GM12878 (cell line): Measurements from ENCODE around the gene KCNMB3.

Source experiments
- BMI1 ChIP-seq: fragments of 450-650 bp; IDR thresholded peaks from 2 replicates; pipeline ENCODE4 v1.6.1; 2016; ENCODE audit warnings: mild to moderate bottlenecking, moderate library complexity, borderline replicate concordance
- CHD2 ChIP-seq: IDR thresholded peaks from 2 replicates; pipeline ENCODE4 v1.6.1; 2011; ENCODE audit warnings: low read depth, low read length, improper control_type of control experiment, borderline replicate concordance
- DPF2 ChIP-seq: fragments of 450-650 bp; IDR thresholded peaks from 2 replicates; pipeline ENCODE4 v1.6.1; 2017; ENCODE audit warnings: mild to moderate bottlenecking
- EP300 ChIP-seq, 2 experiments: fragments of 150-350 bp in 1 of 2; IDR thresholded peaks; 2 replicates each; pipeline ENCODE4 v1.6.1; 2011 to 2012; ENCODE audit warnings: low read depth in 2 of 2, low read length in 2 of 2, borderline replicate concordance in 1 of 2, improper control_type of control experiment in 1 of 2, inconsistent platforms in 1 of 2; ENCODE audit not compliant: control insufficient read depth in 1 of 2
- ESRRA ChIP-seq: IDR thresholded peaks from 2 replicates; pipeline ENCODE4 v1.6.1; 2012; ENCODE audit warnings: mild to moderate bottlenecking, low read length, improper control_type of control experiment
- EZH2 ChIP-seq: IDR thresholded peaks from 2 replicates; pipeline ENCODE4 v1.6.1; 2012; ENCODE audit warnings: low read depth, mild to moderate bottlenecking, control low read depth, inconsistent platforms, low read length, borderline replicate concordance; ENCODE audit not compliant: control insufficient read depth
- FOXM1 ChIP-seq: IDR thresholded peaks from 2 replicates; pipeline ENCODE4 v1.6.1; 2012; ENCODE audit warnings: low read depth, mild to moderate bottlenecking, inconsistent platforms, low read length, moderate library complexity
- POLR2A ChIP-seq: IDR thresholded peaks from 2 replicates; pipeline ENCODE4 v1.6.1; 2011; ENCODE audit warnings: low read depth, mild to moderate bottlenecking, low read length
- SUPT20H ChIP-seq: IDR thresholded peaks from 2 replicates; pipeline ENCODE4 v1.6.1; 2011; ENCODE audit warnings: low read depth, mild to moderate bottlenecking, low read length, moderate library complexity, borderline replicate concordance; ENCODE audit not compliant: control insufficient read depth
- SUZ12 ChIP-seq: fragments of 200-600 bp; sonication (generic); IDR thresholded peaks from one replicate; pipeline ENCODE4 v1.6.1; 2018; ENCODE audit warnings: antibody characterized with exemption, mild to moderate bottlenecking; ENCODE audit not compliant: unreplicated experiment
- ZZZ3 ChIP-seq: IDR thresholded peaks from 2 replicates; pipeline ENCODE4 v1.6.1; 2011; ENCODE audit warnings: low read depth; ENCODE audit not compliant: control insufficient read depth, insufficient read length
- TF ChIP-seq, protein P1 (sequence below), 3 experiments: IDR thresholded peaks in 2 of 3; conservative IDR thresholded peaks in 1 of 3; 2 replicates each; pipeline ENCODE4 v1.5.1; 2011; ENCODE audit warnings: low read depth in 3 of 3, low read length in 3 of 3, mild to moderate bottlenecking in 3 of 3, control low read depth in 2 of 3, moderate library complexity in 2 of 3, inconsistent platforms in 1 of 3, mixed read lengths in 1 of 3; ENCODE audit not compliant: control insufficient read depth in 2 of 3, insufficient read depth in 1 of 3; ENCODE audit errors: extremely low read depth in 1 of 3

DNA sequence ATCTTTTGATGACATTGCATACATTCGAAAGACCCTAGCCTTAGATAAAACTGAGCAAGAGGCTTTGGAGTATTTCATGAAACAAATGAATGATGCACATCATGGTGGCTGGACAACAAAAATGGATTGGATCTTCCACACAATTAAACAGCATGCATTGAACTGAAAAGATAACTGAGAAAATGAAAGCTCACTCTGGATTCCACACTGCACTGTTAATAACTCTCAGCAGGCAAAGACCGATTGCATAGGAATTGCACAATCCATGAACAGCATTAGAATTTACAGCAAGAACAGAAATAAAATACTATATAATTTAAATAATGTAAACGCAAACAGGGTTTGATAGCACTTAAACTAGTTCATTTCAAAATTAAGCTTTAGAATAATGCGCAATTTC lies 16.7 kb downstream of the KCNMB3 start:
- TF ChIP-seq FOXM1 (no peak), EZH2 (no peak), POLR2A (no peak), ZZZ3 (no peak), ESRRA (no peak), SUZ12 (no peak), CHD2 (no peak), BMI1 (no peak), SUPT20H (no peak), EP300 (IDR thresholded peaks at IDR 0.05; ENCODE audit: borderline replicate concordance in 1 of 2, control insufficient read depth in 1 of 2, low read depth in 2 of 2, low read length in 2 of 2) (no peak), DPF2 (no peak)
- TF ChIP-seq, protein P1, sequence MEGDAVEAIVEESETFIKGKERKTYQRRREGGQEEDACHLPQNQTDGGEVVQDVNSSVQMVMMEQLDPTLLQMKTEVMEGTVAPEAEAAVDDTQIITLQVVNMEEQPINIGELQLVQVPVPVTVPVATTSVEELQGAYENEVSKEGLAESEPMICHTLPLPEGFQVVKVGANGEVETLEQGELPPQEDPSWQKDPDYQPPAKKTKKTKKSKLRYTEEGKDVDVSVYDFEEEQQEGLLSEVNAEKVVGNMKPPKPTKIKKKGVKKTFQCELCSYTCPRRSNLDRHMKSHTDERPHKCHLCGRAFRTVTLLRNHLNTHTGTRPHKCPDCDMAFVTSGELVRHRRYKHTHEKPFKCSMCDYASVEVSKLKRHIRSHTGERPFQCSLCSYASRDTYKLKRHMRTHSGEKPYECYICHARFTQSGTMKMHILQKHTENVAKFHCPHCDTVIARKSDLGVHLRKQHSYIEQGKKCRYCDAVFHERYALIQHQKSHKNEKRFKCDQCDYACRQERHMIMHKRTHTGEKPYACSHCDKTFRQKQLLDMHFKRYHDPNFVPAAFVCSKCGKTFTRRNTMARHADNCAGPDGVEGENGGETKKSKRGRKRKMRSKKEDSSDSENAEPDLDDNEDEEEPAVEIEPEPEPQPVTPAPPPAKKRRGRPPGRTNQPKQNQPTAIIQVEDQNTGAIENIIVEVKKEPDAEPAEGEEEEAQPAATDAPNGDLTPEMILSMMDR (IDR thresholded peaks at IDR 0.05 in 2 of 3, conservative IDR thresholded peaks at IDR 0.05 in 1 of 3; ENCODE audit: control insufficient read depth in 2 of 3, extremely low read depth in 1 of 3, insufficient read depth in 1 of 3, low read depth in 3 of 3, low read length in 3 of 3), result no peak
